Astrocyte (in vitro differentiated cells and primary cell): ENCODE measurements around the gene SPAG5. TPM values are rescaled to one million over a fixed set of nuclear protein-coding genes. Genes with fewer than 3 reads are reported as not detected.

Experiments used
- DNase-seq: peaks from one replicate; pipeline ENCODE4 v3.0.0-alpha.2; 2010; ENCODE audit warnings: low read depth
- FAIRE-seq: peaks from 2 replicates; lab custom pipeline; 2011; peaks lifted over from hg19 to GRCh38; lab: Jason Lieb, UNC
- H2AFZ ChIP-seq: 2 replicates; pipeline ENCODE4 v1.6.0; 2012; ENCODE audit warnings: low read depth, low read length, inconsistent platforms
- H3K27ac ChIP-seq: 2 replicates; pipeline ENCODE4 v1.5.1; 2011; ENCODE audit warnings: low read depth, low read length, inconsistent platforms
- H3K27me3 ChIP-seq: 2 replicates; pipeline ENCODE4 v1.6.0; 2011; ENCODE audit warnings: low read length, inconsistent platforms; ENCODE audit not compliant: insufficient read depth
- H3K36me3 ChIP-seq: 2 replicates; pipeline ENCODE4 v1.5.1; 2011; ENCODE audit warnings: low read length, inconsistent platforms; ENCODE audit not compliant: insufficient read depth
- H3K4me1 ChIP-seq: 2 replicates; pipeline ENCODE4 v1.5.1; 2011; ENCODE audit warnings: low read length, inconsistent platforms; ENCODE audit not compliant: insufficient read depth
- H3K4me2 ChIP-seq: 2 replicates; pipeline ENCODE4 v1.6.0; 2012; ENCODE audit warnings: low read length, inconsistent platforms
- H3K4me3 ChIP-seq: 2 replicates; pipeline ENCODE4 v1.5.1; 2011; ENCODE audit warnings: low read depth, mild to moderate bottlenecking, low read length, inconsistent platforms; ENCODE audit not compliant: insufficient read depth
- H3K79me2 ChIP-seq: 2 replicates; pipeline ENCODE4 v1.6.0; 2012; ENCODE audit warnings: mild to moderate bottlenecking, low read length, inconsistent platforms; ENCODE audit not compliant: insufficient read depth
- H3K9ac ChIP-seq: 2 replicates; pipeline ENCODE4 v1.6.0; 2012; ENCODE audit warnings: mild to moderate bottlenecking, low read length, inconsistent platforms
- H3K9me3 ChIP-seq: 2 replicates; pipeline ENCODE4 v1.5.1; 2012; ENCODE audit warnings: low read depth, mild to moderate bottlenecking, low read length, inconsistent platforms; ENCODE audit not compliant: insufficient read depth
- H4K20me1 ChIP-seq: 2 replicates; pipeline ENCODE4 v1.6.0; 2012; ENCODE audit warnings: low read length, inconsistent platforms; ENCODE audit not compliant: insufficient read depth
- H3K27ac Mint-ChIP-seq: one replicate; pipeline ENCODE4 v1.8.0; 2021; ENCODE audit warnings: mild to moderate bottlenecking, mixed read lengths; ENCODE audit not compliant: unreplicated experiment
- H3K27me3 Mint-ChIP-seq: one replicate; pipeline ENCODE4 v1.8.0; 2021; ENCODE audit warnings: low read depth, mixed read lengths; ENCODE audit not compliant: unreplicated experiment
- H3K36me3 Mint-ChIP-seq: one replicate; pipeline ENCODE4 v1.8.0; 2021; ENCODE audit warnings: low read depth, mixed read lengths; ENCODE audit not compliant: unreplicated experiment
- H3K4me1 Mint-ChIP-seq: one replicate; pipeline ENCODE4 v1.8.0; 2021; ENCODE audit warnings: low read depth, mixed read lengths; ENCODE audit not compliant: unreplicated experiment
- H3K4me3 Mint-ChIP-seq: one replicate; pipeline ENCODE4 v1.8.0; 2021; ENCODE audit warnings: mild to moderate bottlenecking, moderate library complexity, mixed read lengths; ENCODE audit not compliant: unreplicated experiment
- H3K9me3 Mint-ChIP-seq: one replicate; pipeline ENCODE4 v1.8.0; 2021; ENCODE audit warnings: mild to moderate bottlenecking, mixed read lengths; ENCODE audit not compliant: unreplicated experiment
- CTCF ChIP-seq: IDR thresholded peaks from 2 replicates; pipeline ENCODE4 v1.5.1; 2011; ENCODE audit warnings: low read depth, mild to moderate bottlenecking, inconsistent platforms, low read length, moderate library complexity; ENCODE audit not compliant: insufficient read depth
- EZH2 ChIP-seq: IDR thresholded peaks from 2 replicates; pipeline ENCODE4 v1.6.1; 2012; ENCODE audit warnings: mild to moderate bottlenecking, low read length, inconsistent platforms; ENCODE audit not compliant: insufficient read depth
- total RNA-seq: library from RNA; stranded (reverse); gene quantifications from 2 replicates; pipeline ENCODE4 v1.2.1, GENCODE V29; 2021

SPAG5 gene
- total RNA-seq, 1 donor from 2014 or later, result 8.7 TPM

GRCh38 chr17:28533091-28533807 lies 65.6 kb downstream of the SPAG5 start:
- FAIRE-seq, result no peak

GRCh38 chr17:28532050-28532960 lies 66.5 kb downstream of the SPAG5 start:
- H3K27me3 Mint-ChIP-seq, result peaks cover 48% of the 10 kb centered on the region
- peaks cover 6% of the 10 kb centered on the region for H3K27me3 ChIP-seq
- no peak overlapping the region for H3K4me3 Mint-ChIP-seq
- H3K4me1 Mint-ChIP-seq, result no peaks in the 10 kb centered on the region
- H3K36me3 Mint-ChIP-seq, result peaks cover 3% of the 10 kb centered on the region
- H3K9me3 ChIP-seq, result no peaks in the 10 kb centered on the region
- no peak for FAIRE-seq
- H3K36me3 ChIP-seq, result no peaks in the 10 kb centered on the region
- no peak for TF ChIP-seq CTCF
- no peak for TF ChIP-seq EZH2
- H3K27ac Mint-ChIP-seq, result no peak overlapping the region
- H3K4me1 ChIP-seq, result peaks cover 4% of the 10 kb centered on the region
- H2AFZ ChIP-seq, result no peak overlapping the region
- H4K20me1 ChIP-seq, result no peaks in the 10 kb centered on the region
- no peak overlapping the region for H3K9ac ChIP-seq
- H3K79me2 ChIP-seq, result no peaks in the 10 kb centered on the region
- H3K27ac ChIP-seq, result no peak overlapping the region
- no peak overlapping the region for H3K4me2 ChIP-seq
- H3K4me3 ChIP-seq, result no peak overlapping the region
- DNase-seq, result no peak
- no peaks in the 10 kb centered on the region for H3K9me3 Mint-ChIP-seq

More at GRCh38 chr17:28533091-28533807, 65.6 kb downstream of the SPAG5 start:
- no peak overlapping the region for H3K4me3 ChIP-seq
- no peak for DNase-seq
- Mint-ChIP-seq H3K9me3 (no peaks in the 10 kb centered on the region), H3K27me3 (peaks cover 57% of the 10 kb centered on the region), H3K4me3 (no peak overlapping the region), H3K27ac (no peak overlapping the region), H3K4me1 (no peaks in the 10 kb centered on the region), H3K36me3 (peaks cover 3% of the 10 kb centered on the region)
- no peak overlapping the region for H3K4me2 ChIP-seq
- H3K27me3 ChIP-seq, result peaks cover 6% of the 10 kb centered on the region
- H3K4me1 ChIP-seq, result peaks cover 4% of the 10 kb centered on the region
- H3K79me2 ChIP-seq, result no peaks in the 10 kb centered on the region
- TF ChIP-seq CTCF, result no peak
- no peak for TF ChIP-seq EZH2
- H3K9me3 ChIP-seq, result no peaks in the 10 kb centered on the region
- H3K36me3 ChIP-seq, result no peaks in the 10 kb centered on the region
- no peaks in the 10 kb centered on the region for H4K20me1 ChIP-seq
- H2AFZ ChIP-seq, result no peak overlapping the region
- H3K27ac ChIP-seq, result no peak overlapping the region
- H3K9ac ChIP-seq, result no peak overlapping the region
